IPS-18c (cell line): ENCODE results near the gene TMA7.

Source experiments
- H3K4me3 ChIP-seq: 2 replicates; pipeline ENCODE4 v1.7.0; 2013; ENCODE audit warnings: low read depth, mild to moderate bottlenecking, low read length, moderate library complexity; ENCODE audit not compliant: insufficient read depth
- H3K9me3 ChIP-seq: one replicate; pipeline ENCODE4 v1.6.1; 2013; ENCODE audit warnings: mild to moderate bottlenecking, low read length, moderate library complexity; ENCODE audit not compliant: control insufficient read depth, insufficient read depth

TMA7 gene

DNA sequence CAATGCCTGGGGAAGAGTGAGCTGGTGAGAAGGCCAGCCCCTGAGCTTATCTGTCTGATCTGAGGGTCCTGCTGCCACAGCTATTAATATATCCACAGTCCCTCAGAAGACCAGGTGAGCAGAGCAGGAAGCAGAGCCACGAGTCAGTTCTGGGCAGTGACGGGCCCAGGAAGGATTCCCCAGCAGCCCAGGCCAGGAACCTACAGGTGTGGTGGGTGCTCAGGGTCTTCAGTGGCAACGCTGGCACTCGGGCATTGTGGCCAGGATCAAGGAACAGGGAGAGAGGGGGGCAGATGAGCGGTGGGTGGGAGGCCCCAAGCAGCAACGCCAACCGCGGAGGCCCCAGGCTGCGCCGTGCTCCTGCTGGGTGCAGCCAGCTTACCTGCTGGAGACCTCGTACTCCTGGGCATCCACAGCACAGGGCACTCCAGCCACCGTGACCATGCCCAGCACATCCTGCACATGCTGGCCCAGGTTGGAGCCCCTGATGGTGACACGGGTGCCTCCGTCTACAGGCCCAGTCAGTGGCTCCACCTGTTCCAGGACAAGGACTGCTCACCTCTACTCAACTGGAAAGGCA lies 22.4 kb upstream of the TMA7 start:
- no peaks in the 10 kb centered on the region for H3K9me3 ChIP-seq
- H3K4me3 ChIP-seq: no peak overlapping the region

DNA sequence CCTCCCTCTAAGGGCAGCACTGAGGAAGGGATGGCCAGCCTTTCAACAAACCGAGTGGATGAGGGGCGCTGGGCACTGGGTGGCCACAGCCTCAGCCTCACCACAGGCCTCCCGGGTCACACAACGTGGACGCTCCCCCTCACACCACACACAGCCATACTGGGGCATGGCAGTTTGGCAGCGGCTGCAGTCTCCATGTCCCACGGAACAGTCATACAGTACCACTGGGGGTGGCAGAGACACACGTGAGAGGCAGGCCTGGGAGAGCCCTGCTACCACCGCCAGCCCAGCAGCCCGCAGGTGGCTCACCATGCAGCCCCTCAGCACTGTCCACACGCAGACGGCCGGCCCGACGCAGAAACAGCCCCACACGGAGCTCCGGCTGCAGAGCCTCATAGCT lies 21.9 kb upstream of the TMA7 start:
- no peaks in the 10 kb centered on the region for H3K9me3 ChIP-seq
- no peak overlapping the region for H3K4me3 ChIP-seq

- Histone ChIP-seq H3K9me3 (no peaks in the 10 kb centered on the region), H3K4me3 (no peak overlapping the region)
Measured at GRCh38 chr3:48418651-48419050, 21.4 kb upstream of the TMA7 start.

DNA sequence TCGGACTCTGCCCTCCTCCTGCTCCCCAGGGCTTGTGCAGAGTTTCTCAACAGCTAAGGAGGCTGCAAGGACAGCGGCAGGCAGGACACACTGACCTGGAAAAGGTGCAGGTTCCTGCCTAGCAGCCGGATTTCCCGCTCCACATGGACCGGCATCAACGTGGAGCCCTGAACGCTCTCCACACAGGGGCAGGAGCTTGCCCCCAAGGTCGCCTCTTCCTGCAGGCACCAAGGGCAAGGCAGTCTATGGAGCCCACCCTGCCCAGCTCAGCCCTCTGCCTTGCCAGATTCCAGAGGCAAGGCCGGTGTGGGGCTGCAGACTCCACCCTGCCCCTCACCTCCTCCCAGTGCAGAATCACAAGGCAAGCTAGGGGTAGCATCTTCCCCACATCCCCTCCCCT lies 20.9 kb upstream of the TMA7 start:
- H3K9me3 ChIP-seq: no peaks in the 10 kb centered on the region

DNA sequence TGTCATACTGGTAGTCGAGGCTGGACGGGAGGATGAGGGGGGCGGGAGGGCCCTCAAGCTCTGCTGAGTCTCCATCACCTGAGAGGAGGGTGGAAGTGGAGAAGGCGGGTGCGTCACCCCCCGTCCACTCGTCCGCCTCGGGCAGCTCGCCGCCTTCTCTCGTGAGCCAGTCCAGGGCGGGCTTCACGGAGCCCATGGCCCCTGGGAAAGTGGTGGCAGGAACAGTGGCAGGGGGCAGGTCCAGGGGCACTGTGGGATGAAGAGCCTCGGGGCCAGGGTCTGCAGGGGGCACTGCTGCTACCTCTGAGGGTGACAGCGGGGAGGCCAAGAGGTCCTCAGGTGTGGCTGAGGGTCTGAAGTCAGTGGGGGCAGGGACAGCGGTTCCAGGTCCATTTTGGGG lies 20.5 kb upstream of the TMA7 start:
- Histone ChIP-seq H3K9me3 (no peaks in the 10 kb centered on the region), H3K4me3 (no peak overlapping the region)

More for the DNA sequence above, 20.9 kb upstream of the TMA7 start:
- no peak overlapping the region for H3K4me3 ChIP-seq

GRCh38 chr3:48420561-48420960 lies 19.5 kb upstream of the TMA7 start:
- no peaks in the 10 kb centered on the region for H3K9me3 ChIP-seq
- H3K4me3 ChIP-seq: no peak overlapping the region

DNA sequence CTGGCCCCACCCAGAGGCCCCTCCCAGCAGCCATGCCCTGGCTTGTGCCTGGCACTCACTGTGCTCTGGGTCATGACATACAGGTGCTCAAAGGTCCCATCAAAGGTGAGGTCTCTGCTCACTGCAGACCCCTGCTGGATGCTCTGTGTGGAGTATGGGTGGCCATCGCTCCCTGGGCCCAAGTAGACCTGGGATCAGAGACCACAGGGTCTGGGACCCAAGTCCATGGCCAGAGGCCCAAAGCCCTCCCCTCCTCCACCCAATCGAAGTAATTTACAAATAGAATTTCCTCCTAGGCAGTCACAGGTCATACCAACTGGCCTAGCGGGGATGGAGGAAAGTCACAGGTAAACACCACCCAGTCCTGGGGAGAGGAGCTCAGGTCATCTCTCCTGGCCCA lies 17.8 kb upstream of the TMA7 start:
- Histone ChIP-seq H3K9me3 (no peaks in the 10 kb centered on the region), H3K4me3 (no peak overlapping the region)

DNA sequence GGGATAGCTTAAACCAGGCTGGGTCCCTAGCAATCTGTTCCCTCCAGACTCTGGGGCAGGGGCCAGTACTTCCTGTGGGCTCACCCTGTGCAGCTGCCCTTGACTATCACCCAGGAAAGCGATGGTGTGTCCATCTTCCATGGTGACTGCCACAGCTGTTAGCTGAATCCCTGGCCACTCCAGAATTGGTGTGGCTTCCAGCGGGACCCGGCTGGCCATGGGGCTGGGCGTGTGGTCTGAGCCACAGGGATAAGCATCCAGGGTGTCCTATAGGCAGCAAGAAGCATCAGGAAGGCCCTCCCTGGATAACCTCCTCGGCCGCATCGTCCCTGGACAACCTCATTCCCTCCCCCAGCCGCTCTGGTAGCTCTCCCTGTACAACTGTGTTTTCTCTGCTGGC lies 17.4 kb upstream of the TMA7 start:
- H3K9me3 ChIP-seq: no peaks in the 10 kb centered on the region
- no peak overlapping the region for H3K4me3 ChIP-seq

DNA sequence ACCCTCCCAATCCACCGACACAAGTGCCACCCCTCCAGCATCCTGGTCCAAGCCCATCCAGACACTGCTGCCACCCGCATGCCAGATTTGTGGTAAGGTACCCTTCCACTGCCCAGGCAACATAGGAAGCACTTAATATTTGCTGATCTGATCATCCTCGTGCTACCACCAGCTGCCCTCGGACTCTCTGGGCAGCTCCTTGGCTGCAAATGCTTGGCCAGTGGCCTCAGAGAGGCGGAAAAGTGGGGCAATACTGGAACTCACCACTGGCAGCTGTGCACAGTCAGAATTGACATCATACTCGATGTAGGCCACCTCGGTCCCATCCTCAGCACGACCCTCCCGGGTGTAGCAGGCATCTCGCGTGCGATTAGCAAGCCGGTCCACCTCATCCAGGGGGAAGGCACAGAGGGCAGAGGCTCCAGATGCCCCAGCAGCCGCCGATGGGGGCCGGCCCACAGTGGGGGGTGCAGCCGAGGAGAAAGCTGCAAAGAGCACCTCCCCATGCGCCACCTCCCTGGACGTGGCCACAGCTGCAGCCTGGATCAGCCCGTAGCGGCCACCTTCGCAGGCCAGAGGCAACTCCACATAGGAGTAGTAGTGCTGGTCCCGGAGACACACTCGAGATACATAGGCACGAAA lies 16.7 kb upstream of the TMA7 start:
- Histone ChIP-seq H3K9me3 (no peaks in the 10 kb centered on the region), H3K4me3 (no peak overlapping the region)

DNA sequence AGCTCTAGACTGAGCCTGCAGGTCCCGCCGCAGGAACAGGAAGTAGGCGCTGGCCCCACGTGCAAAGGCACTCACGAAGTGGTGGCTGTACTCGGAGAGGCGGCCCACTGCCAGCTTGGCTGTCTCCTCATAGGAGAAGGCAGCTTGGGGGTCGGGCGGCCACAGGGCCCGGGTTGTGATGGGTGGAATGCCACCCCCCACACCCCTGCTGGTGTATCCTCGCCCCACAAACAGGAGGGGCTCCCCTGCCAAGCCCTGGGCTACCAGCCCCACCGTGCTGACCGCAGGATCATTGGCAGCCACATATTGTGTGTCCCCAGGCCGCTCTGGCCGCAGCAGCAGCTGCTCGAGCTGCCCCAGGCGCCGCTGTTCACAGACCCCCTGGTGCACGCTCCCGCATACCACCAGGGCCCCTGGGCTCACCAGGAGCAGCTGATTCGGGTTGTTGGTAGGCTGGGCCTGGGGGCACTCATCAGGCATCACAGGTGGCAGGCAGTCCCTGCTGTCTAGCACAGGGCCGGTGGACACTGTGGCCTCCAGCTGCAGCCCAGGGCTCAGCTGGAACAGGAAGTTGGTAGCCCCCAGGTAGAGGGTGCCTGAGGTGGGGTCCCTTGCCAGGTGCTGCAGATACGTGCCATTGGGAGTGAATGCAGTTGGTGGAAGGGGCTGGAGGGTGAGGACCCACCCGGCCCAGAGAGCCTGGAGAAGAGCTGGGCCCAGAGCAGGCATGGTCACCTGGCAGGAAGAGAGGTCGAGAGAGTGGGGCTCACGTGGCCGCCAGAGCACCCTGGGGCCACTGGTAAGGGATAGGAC lies 16.0 kb upstream of the TMA7 start:
- Histone ChIP-seq H3K9me3 (no peaks in the 10 kb centered on the region), H3K4me3 (no peak overlapping the region)

DNA sequence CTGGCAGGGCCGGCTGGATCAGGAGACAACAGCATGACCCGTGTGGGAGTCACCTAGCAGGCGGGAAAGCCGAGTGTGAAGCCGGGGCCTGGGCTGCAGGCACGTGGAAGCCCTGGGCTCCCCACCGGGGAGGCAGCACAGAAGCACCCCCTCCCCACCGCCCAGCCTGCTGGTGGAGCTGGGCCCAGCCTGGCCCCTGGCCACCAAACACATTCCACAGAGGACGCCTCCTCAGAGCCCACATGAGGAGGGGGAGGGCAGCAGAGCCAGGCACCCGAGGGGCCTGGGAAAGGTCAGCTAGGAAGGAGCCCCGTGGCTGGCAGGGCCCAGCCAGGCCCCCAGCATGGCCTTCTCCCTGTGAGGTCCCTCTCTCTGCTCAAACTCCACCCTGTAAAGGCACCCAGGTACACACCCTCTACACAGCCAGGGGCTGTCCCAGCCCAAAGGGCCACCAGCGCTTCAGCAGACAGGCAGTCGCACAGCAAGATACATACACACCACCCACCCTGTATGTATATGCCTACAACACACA lies 14.7 kb upstream of the TMA7 start:
- no peaks in the 10 kb centered on the region for H3K9me3 ChIP-seq
- no peak overlapping the region for H3K4me3 ChIP-seq

- no peak overlapping the region for H3K4me3 ChIP-seq
- H3K9me3 ChIP-seq: no peaks in the 10 kb centered on the region
Measured at GRCh38 chr3:48426401-48426909, 13.6 kb upstream of the TMA7 start.

- no peaks in the 10 kb centered on the region for H3K9me3 ChIP-seq
- 0 out of 2 replicates have a peak overlapping the region, but pooled peaks have one; percentile 9 for H3K4me3 ChIP-seq
Measured at GRCh38 chr3:48426944-48427629, 13.0 kb upstream of the TMA7 start.

DNA sequence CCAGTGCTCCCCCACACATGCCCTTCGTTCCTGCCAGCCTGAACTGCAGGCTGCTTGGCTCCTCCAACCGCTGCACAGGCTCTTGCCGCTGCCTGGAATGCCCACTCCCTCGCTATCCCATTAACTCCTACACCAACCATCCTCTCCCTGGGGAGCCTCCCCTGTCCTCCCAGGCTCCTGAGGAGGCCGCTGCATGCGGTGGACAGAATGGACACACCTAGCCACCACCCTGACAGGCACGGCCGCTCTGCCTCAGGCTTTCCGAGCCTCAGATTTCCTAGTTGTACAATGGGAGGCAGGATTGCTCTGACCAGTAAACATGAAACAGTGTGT lies 12.5 kb upstream of the TMA7 start:
- Histone ChIP-seq H3K4me3 (peak overlapping the region; percentile 80; the same call in 1 of the 2 replicates), H3K9me3 (no peaks in the 10 kb centered on the region)

- peak overlapping the region; percentile 80 for H3K4me3 ChIP-seq
- H3K9me3 ChIP-seq: no peaks in the 10 kb centered on the region
Measured at GRCh38 chr3:48428088-48428571, 11.9 kb upstream of the TMA7 start.

- H3K9me3 ChIP-seq: no peaks in the 10 kb centered on the region
Measured at GRCh38 chr3:48428572-48429316, 11.3 kb upstream of the TMA7 start.

More at GRCh38 chr3:48428572-48429316, 11.3 kb upstream of the TMA7 start:
- H3K4me3 ChIP-seq: peak overlapping the region; percentile 80
